OCI-LY1 (cell line): ENCODE results near the gene MED1.

Source experiments
- H2AFZ ChIP-seq: fragments of 200-600 bp; sonication (generic), shearing (Covaris generic); 2 replicates; pipeline ENCODE4 v1.6.0; 2014; ENCODE audit warnings: antibody characterized with exemption, mild to moderate bottlenecking, low read length
- H3F3A ChIP-seq: fragments of 200-600 bp; sonication (generic), shearing (Covaris generic); 2 replicates; pipeline ENCODE4 v1.6.0; 2014; ENCODE audit warnings: mild to moderate bottlenecking, antibody characterized with exemption, low read length, moderate library complexity; ENCODE audit not compliant: insufficient read depth
- H3K27ac ChIP-seq: fragments of 200-600 bp; sonication (generic); 2 replicates; pipeline ENCODE4 v1.5.1; 2014; ENCODE audit warnings: low read length, mixed run types, mild to moderate bottlenecking, low read depth; ENCODE audit not compliant: poor library complexity, severe bottlenecking
- H3K27me3 ChIP-seq: fragments of 200-600 bp; sonication (generic); 2 replicates; pipeline ENCODE4 v1.6.0; 2014; ENCODE audit warnings: antibody characterized with exemption, mild to moderate bottlenecking, low read length, moderate library complexity; ENCODE audit not compliant: insufficient read depth
- H3K36me3 ChIP-seq: fragments of 200-600 bp; sonication (generic); 2 replicates; pipeline ENCODE4 v1.6.1; 2014; ENCODE audit warnings: mild to moderate bottlenecking, antibody characterized with exemption, low read length, moderate library complexity, mixed read lengths; ENCODE audit not compliant: insufficient read depth
- H3K4me1 ChIP-seq: fragments of 200-600 bp; sonication (generic); 2 replicates; pipeline ENCODE4 v1.5.1; 2014; ENCODE audit warnings: mild to moderate bottlenecking, low read length, moderate library complexity; ENCODE audit not compliant: insufficient read depth, severe bottlenecking
- H3K4me2 ChIP-seq: fragments of 200-600 bp; sonication (generic), shearing (Covaris generic); 2 replicates; pipeline ENCODE4 v1.6.1; 2014; ENCODE audit warnings: low read length
- H3K4me3 ChIP-seq: fragments of 200-600 bp; sonication (generic); 2 replicates; pipeline ENCODE4 v1.5.1; 2014; ENCODE audit warnings: low read length, low read depth, mild to moderate bottlenecking, mixed read lengths; ENCODE audit not compliant: poor library complexity, severe bottlenecking
- H3K79me2 ChIP-seq: fragments of 200-600 bp; shearing (Covaris generic); 2 replicates; pipeline ENCODE4 v1.6.1; 2016; ENCODE audit warnings: mixed run types, low read length, mixed read lengths; ENCODE audit not compliant: insufficient read depth
- H3K9ac ChIP-seq: fragments of 200-600 bp; sonication (generic), shearing (Covaris generic); 2 replicates; pipeline ENCODE4 v1.6.1; 2014; ENCODE audit warnings: mild to moderate bottlenecking, low read length, mixed read lengths
- H3K9me2 ChIP-seq: fragments of 200-600 bp; sonication (generic), shearing (Covaris generic); 2 replicates; pipeline ENCODE4 v1.6.1; 2014; ENCODE audit warnings: low read depth, mild to moderate bottlenecking, low read length, mixed read lengths
- H3K9me3 ChIP-seq: fragments of 200-600 bp; shearing (Covaris generic); 2 replicates; pipeline ENCODE4 v1.6.1; 2014; ENCODE audit warnings: low read length, mixed read lengths
- H4K20me1 ChIP-seq: fragments of 200-600 bp; sonication (generic), shearing (Covaris generic); 2 replicates; pipeline ENCODE4 v1.6.0; 2016; ENCODE audit warnings: mild to moderate bottlenecking, low read length; ENCODE audit not compliant: insufficient read depth
- CTCF ChIP-seq: fragments of 200-600 bp; sonication (generic), shearing (Covaris generic); IDR thresholded peaks from 2 replicates; pipeline ENCODE4 v1.5.1; 2017; ENCODE audit warnings: mild to moderate bottlenecking, antibody characterized with exemption, low read length, moderate library complexity, mixed read lengths
- EZH2 ChIP-seq: fragments of 200-600 bp; sonication (generic), shearing (Covaris generic); IDR thresholded peaks from 2 replicates; pipeline ENCODE4 v1.8.0; 2017; ENCODE audit warnings: borderline replicate concordance, mixed run types, mild to moderate bottlenecking, antibody characterized with exemption, low read length, moderate library complexity, mixed read lengths

Gene MED1

GRCh38 chr17:39408360-39408759, 42.7 kb downstream of the MED1 start:
- H3K9me2 ChIP-seq: no peaks in the 10 kb centered on the region
- H3F3A ChIP-seq: 0 out of 2 replicates have a peak, but pooled peaks cover 3% of the 10 kb centered on the region
- H2AFZ ChIP-seq: no peak overlapping the region
- no peak for TF ChIP-seq CTCF
- H4K20me1 ChIP-seq: no peaks in the 10 kb centered on the region
- H3K9me3 ChIP-seq: no peaks in the 10 kb centered on the region
- H3K9ac ChIP-seq: no peak overlapping the region
- no peaks in the 10 kb centered on the region for H3K79me2 ChIP-seq
- no peak overlapping the region for H3K27ac ChIP-seq
- H3K4me3 ChIP-seq: no peak overlapping the region
- no peaks in the 10 kb centered on the region for H3K27me3 ChIP-seq
- no peak overlapping the region for H3K4me2 ChIP-seq
- H3K36me3 ChIP-seq: peaks cover 73% of the 10 kb centered on the region
- H3K4me1 ChIP-seq: no peaks in the 10 kb centered on the region

- Histone ChIP-seq H3K4me2 (no peak overlapping the region), H3K36me3 (peaks cover 66% of the 10 kb centered on the region)
Observed at GRCh38 chr17:39406951-39407350, 44.1 kb downstream of the MED1 start.

GRCh38 chr17:39405436-39405835, 45.6 kb downstream of the MED1 start:
- H3K27me3 ChIP-seq: no peaks in the 10 kb centered on the region
- H3K9me2 ChIP-seq: no peaks in the 10 kb centered on the region
- H3K9me3 ChIP-seq: no peaks in the 10 kb centered on the region
- no peak overlapping the region for H2AFZ ChIP-seq
- H3F3A ChIP-seq: 0 out of 2 replicates have a peak, but pooled peaks cover 3% of the 10 kb centered on the region
- H3K9ac ChIP-seq: no peak overlapping the region
- peaks cover 51% of the 10 kb centered on the region for H3K36me3 ChIP-seq
- TF ChIP-seq EZH2 (no peak), CTCF (no peak)
- no peaks in the 10 kb centered on the region for H4K20me1 ChIP-seq
- H3K27ac ChIP-seq: no peak overlapping the region
- no peak overlapping the region for H3K4me3 ChIP-seq
- H3K4me1 ChIP-seq: peaks cover 10% of the 10 kb centered on the region
- H3K4me2 ChIP-seq: no peak overlapping the region
- no peaks in the 10 kb centered on the region for H3K79me2 ChIP-seq

More at GRCh38 chr17:39406951-39407350, 44.1 kb downstream of the MED1 start:
- Histone ChIP-seq H3K27me3 (no peaks in the 10 kb centered on the region), H3F3A (0 out of 2 replicates have a peak, but pooled peaks cover 3% of the 10 kb centered on the region), H2AFZ (no peak overlapping the region), H3K4me3 (no peak overlapping the region), H3K9ac (no peak overlapping the region), H3K27ac (no peak overlapping the region), H3K4me1 (peaks cover 4% of the 10 kb centered on the region), H3K9me3 (no peaks in the 10 kb centered on the region), H3K9me2 (no peaks in the 10 kb centered on the region), H3K79me2 (no peaks in the 10 kb centered on the region), H4K20me1 (no peaks in the 10 kb centered on the region)
- TF ChIP-seq CTCF (no peak), EZH2 (no peak)
